Effector CD4-positive, alpha-beta T cell (primary cell): ENCODE measurements around the gene PCDHGC4. TPM values are rescaled to one million over a fixed set of nuclear protein-coding genes. Genes with fewer than 3 reads are reported as not detected.

Source experiments
- DNase-seq: peaks from one replicate; pipeline ENCODE4 v3.0.0-alpha.2; 2020
- total RNA-seq: gene quantifications from one replicate; lab custom pipeline; 2026; lab: John Stamatoyannopoulos, UW

Gene PCDHGC4
- not detected for total RNA-seq

- DNase-seq = no peak
Observed at GRCh38 chr5:141484641-141485311, at the start of gene PCDHGC4. Gene PCDHGC4, plus strand, starts transcription at chr5:141485030. Its CDS starts 144 bp downstream, at chr5:141485174.

GRCh38 chr5:141437221-141437620 is 47.6 kb upstream of the PCDHGC4 start:
- DNase-seq = no peak

GRCh38 chr5:141439411-141440141 is 45.3 kb upstream of the PCDHGC4 start:
- DNase-seq = no peak

- no peak for DNase-seq
Observed at GRCh38 chr5:141440341-141440740, 44.5 kb upstream of the PCDHGC4 start.

- DNase-seq = no peak
Observed at GRCh38 chr5:141441571-141442170, 43.2 kb upstream of the PCDHGC4 start.

- no peak for DNase-seq
Observed at GRCh38 chr5:141465351-141465750, 19.5 kb upstream of the PCDHGC4 start.

GRCh38 chr5:141475625-141476131 is 9.2 kb upstream of the PCDHGC4 start, which contains the start of gene PCDHGC3:
Gene PCDHGC3, plus strand, starts transcription at chr5:141475966. Its CDS starts 151 bp downstream, at chr5:141476117.
- no peak for DNase-seq

GRCh38 chr5:141476132-141476911 is 8.5 kb upstream of the PCDHGC4 start:
- no peak for DNase-seq

- DNase-seq = no peak
Observed at GRCh38 chr5:141477044-141477575, 7.7 kb upstream of the PCDHGC4 start.

GRCh38 chr5:141477815-141478214 is 7.0 kb upstream of the PCDHGC4 start:
- DNase-seq = no peak

- no peak for DNase-seq
Observed at GRCh38 chr5:141478321-141478945, 6.4 kb upstream of the PCDHGC4 start.

GRCh38 chr5:141479776-141480175 is 5.1 kb upstream of the PCDHGC4 start:
- no peak for DNase-seq

- DNase-seq = no peak
Observed at GRCh38 chr5:141483902-141484301, 928 bp upstream of the PCDHGC4 start.

GRCh38 chr5:141484310-141484640 is 555 bp upstream of the PCDHGC4 start:
- DNase-seq = no peak

- no peak for DNase-seq
Observed at GRCh38 chr5:141485321-141486055, 658 bp downstream of the PCDHGC4 start.

- no peak for DNase-seq
Observed at GRCh38 chr5:141486091-141486490, 1.3 kb downstream of the PCDHGC4 start.

GRCh38 chr5:141487131-141487530 is 2.3 kb downstream of the PCDHGC4 start:
- DNase-seq = no peak

- no peak for DNase-seq
Observed at GRCh38 chr5:141488591-141489561, 4.0 kb downstream of the PCDHGC4 start, which contains the start of gene PCDHGC5. Gene PCDHGC5, plus strand, starts transcription at chr5:141489081. Its CDS starts 160 bp downstream, at chr5:141489241.

- DNase-seq = no peak
Observed at GRCh38 chr5:141489841-141490240, 5.0 kb downstream of the PCDHGC4 start.

- no peak for DNase-seq
Observed at GRCh38 chr5:141490271-141490670, 5.4 kb downstream of the PCDHGC4 start.
